HEK293T (cell line): ENCODE results near the gene CUTC.

Source experiments
- CTCF ChIA-PET: fragments of 350-600 bp; formaldehyde crosslinking; extraction: SDS; loops from one replicate; lab custom pipeline; 2021; ENCODE audit warnings: antibody characterized with exemption, inconsistent platforms; lab: Yijun Ruan, JAX
- POLR2A ChIA-PET: fragments of 350-600 bp; formaldehyde crosslinking; extraction: SDS; loops from one replicate; lab custom pipeline; 2020; ENCODE audit warnings: antibody characterized with exemption, inconsistent platforms; lab: Yijun Ruan, JAX
- DNase-seq: peaks from one replicate; pipeline ENCODE4 v3.0.0; 2012; ENCODE audit warnings: mixed read lengths; ENCODE audit errors: extremely low spot score
- ARNT ChIP-seq: fragments of 450-650 bp; IDR thresholded peaks from 2 replicates; pipeline ENCODE4 v1.6.1; 2017; ENCODE audit warnings: mild to moderate bottlenecking
- BHLHE40 ChIP-seq: fragments of 450-650 bp; IDR thresholded peaks from 2 replicates; pipeline ENCODE4 v1.6.1; 2016; ENCODE audit warnings: mild to moderate bottlenecking, moderate library complexity, borderline replicate concordance
- CTBP1 ChIP-seq: fragments of 450-650 bp; IDR thresholded peaks from 2 replicates; pipeline ENCODE4 v1.6.1; 2016; ENCODE audit warnings: borderline replicate concordance
- ELF4 ChIP-seq: fragments of 450-650 bp; IDR thresholded peaks from 2 replicates; pipeline ENCODE4 v1.6.1; 2017; ENCODE audit warnings: antibody characterized with exemption
- FOXA1 ChIP-seq: fragments of 450-650 bp; IDR thresholded peaks from 2 replicates; pipeline ENCODE4 v1.6.1; 2016; ENCODE audit warnings: mild to moderate bottlenecking
- FOXK2 ChIP-seq: fragments of 450-650 bp; IDR thresholded peaks from 2 replicates; pipeline ENCODE4 v1.6.1; 2016; ENCODE audit warnings: mild to moderate bottlenecking
- FOXM1 ChIP-seq: fragments of 450-650 bp; IDR thresholded peaks from 2 replicates; pipeline ENCODE4 v1.6.1; 2017; ENCODE audit warnings: mild to moderate bottlenecking, borderline replicate concordance
- HDGF ChIP-seq: fragments of 450-650 bp; IDR thresholded peaks from 2 replicates; pipeline ENCODE4 v1.6.1; 2017; ENCODE audit warnings: antibody characterized with exemption, borderline replicate concordance
- L3MBTL2 ChIP-seq: fragments of 450-650 bp; conservative IDR thresholded peaks from 2 replicates; pipeline ENCODE4 v1.6.1; 2016; ENCODE audit warnings: mild to moderate bottlenecking
- LEF1 ChIP-seq: fragments of 450-650 bp; IDR thresholded peaks from 2 replicates; pipeline ENCODE4 v1.6.1; 2017; ENCODE audit warnings: mild to moderate bottlenecking, borderline replicate concordance
- NFRKB ChIP-seq: fragments of 450-650 bp; IDR thresholded peaks from 2 replicates; pipeline ENCODE4 v1.6.1; 2016; ENCODE audit warnings: mild to moderate bottlenecking, moderate library complexity
- SP1 ChIP-seq: fragments of 450-650 bp; IDR thresholded peaks from 2 replicates; pipeline ENCODE4 v1.6.1; 2017
- SUZ12 ChIP-seq: fragments of 450-650 bp; IDR thresholded peaks from 2 replicates; pipeline ENCODE4 v1.6.1; 2016; ENCODE audit warnings: mild to moderate bottlenecking
- TARDBP ChIP-seq: fragments of 450-650 bp; IDR thresholded peaks from 2 replicates; pipeline ENCODE4 v1.6.1; 2016
- ZNF384 ChIP-seq: fragments of 450-650 bp; IDR thresholded peaks from 2 replicates; pipeline ENCODE4 v1.6.1; 2016
- TF ChIP-seq, protein P1 (sequence below): fragments of 450-650 bp; IDR thresholded peaks from 2 replicates; pipeline ENCODE4 v1.6.1; 2016

Gene CUTC

DNA sequence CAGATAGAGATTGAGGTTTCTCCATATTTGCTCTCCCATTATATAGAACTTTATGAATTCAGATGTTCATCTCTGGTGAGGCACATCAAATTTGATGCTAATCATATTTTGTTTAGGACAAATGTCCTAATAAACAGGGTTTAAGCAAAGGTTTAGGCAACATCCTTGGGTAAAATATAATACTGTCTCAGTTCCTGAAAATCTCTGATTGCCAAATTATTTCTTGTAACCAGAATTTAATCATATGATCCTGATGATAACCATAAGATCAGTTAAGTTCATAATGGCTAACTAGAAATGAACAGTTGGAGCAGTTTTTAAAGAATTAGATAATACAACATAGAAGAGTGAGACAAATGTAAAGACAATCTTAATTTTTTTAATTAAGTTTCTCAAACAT is 18.6 kb downstream of the CUTC start:
- DNase-seq = no peak
- ChIA-PET POLR2A (no interaction called here), CTCF (interaction anchor here (0.6 kb wide), 1 partner anchor 198 kb away, joined by 4 read pairs; no protein-coding TSS in a partner anchor)
- TF ChIP-seq SUZ12 = no peak
- no peak for TF ChIP-seq FOXA1
- no peak for TF ChIP-seq CTBP1
- TF ChIP-seq BHLHE40 = no peak

DNA sequence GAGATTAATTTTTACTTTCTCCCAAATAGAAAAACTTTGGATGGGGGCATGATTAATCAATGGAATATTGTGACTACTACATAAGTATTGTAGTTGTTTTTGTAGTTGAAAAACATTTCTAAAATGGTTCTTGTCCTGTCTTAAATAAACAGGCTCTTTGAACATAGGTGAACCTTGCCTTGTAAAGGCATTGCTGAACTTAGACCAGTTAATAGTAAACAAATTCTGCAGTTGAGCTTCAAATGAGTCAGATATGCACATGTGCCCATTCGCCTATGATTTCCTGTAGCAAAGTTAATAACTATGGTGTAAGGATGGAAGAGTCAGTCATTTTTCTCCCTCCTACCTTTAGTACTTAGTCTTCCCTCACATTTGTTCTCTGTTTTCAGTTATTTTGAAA is 22.6 kb downstream of the CUTC start:
- ChIA-PET CTCF (no interaction called here), POLR2A (no interaction called here)
- DNase-seq = no peak
- TF ChIP-seq, protein P1, sequence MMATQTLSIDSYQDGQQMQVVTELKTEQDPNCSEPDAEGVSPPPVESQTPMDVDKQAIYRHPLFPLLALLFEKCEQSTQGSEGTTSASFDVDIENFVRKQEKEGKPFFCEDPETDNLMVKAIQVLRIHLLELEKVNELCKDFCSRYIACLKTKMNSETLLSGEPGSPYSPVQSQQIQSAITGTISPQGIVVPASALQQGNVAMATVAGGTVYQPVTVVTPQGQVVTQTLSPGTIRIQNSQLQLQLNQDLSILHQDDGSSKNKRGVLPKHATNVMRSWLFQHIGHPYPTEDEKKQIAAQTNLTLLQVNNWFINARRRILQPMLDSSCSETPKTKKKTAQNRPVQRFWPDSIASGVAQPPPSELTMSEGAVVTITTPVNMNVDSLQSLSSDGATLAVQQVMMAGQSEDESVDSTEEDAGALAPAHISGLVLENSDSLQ = no peak
- no peak for TF ChIP-seq FOXA1
- no peak for TF ChIP-seq CTBP1
- no peak for TF ChIP-seq SUZ12
- TF ChIP-seq SP1 = no peak
- TF ChIP-seq LEF1 = no peak
- TF ChIP-seq BHLHE40 = no peak
- TF ChIP-seq HDGF = no peak
- no peak for TF ChIP-seq FOXK2
- TF ChIP-seq FOXM1 = no peak
- TF ChIP-seq ZNF384 = no peak
- TF ChIP-seq L3MBTL2 = no peak
- no peak for TF ChIP-seq ELF4
- no peak for TF ChIP-seq TARDBP
- TF ChIP-seq NFRKB = no peak
- no peak for TF ChIP-seq ARNT

DNA sequence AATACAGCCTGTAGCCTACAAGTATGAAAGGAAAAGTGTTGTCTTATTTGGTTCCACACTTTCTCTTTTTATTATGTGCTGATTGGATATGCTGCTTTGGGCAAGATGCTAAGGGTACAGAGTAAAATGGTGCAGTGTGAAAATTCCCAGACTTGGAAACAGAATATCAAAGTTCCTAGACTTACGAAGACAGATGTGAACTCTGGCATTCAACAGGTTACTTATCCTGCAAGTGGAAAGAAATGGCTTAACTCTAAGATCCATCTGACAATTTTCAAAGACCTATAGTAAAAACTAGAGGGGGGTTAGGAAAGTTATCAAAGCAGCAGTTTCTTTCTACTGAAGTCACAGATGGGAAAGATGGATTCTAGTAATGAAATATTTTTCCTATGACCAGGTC is 24.1 kb downstream of the CUTC start:
- POLR2A ChIA-PET = no interaction called here
- TF ChIP-seq ARNT (no peak), BHLHE40 (no peak), FOXK2 (no peak), SP1 (no peak), LEF1 (no peak), ELF4 (no peak), ZNF384 (no peak), TARDBP (no peak), SUZ12 (no peak)
- TF ChIP-seq, protein P1 = no peak
- CTCF ChIA-PET = no interaction called here
- no peak for DNase-seq

DNA sequence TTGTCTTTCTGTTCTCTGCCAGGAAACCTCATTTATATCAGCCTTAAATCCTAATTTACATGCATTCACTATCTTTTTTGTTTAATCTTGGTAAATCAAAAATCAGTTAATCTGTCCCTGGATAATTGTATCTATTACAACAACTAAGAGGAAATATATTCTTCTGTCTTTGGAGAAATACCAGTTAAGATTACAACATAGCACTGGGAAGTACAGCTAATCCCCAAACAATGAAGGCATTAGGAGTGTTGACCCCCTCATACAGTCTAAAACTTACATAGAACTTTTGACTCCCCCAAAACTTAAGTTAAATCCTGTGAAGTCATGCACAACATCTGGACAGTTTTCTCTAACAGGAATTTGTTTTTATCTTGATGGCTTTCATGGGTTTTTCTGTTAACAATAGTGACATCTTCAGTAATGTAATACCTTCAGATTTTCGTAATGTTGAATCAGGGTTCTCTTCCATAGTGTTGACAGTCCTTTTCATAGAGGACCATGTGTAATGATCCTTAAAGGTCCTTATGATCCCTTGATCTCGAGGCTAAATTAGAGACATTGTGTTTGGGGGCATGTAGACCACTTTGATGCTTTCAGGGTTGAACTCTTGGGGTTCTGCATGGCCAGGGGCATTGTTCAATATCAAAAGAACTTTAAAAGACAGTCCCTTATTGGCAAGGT is 26.3 kb downstream of the CUTC start:
- ChIA-PET CTCF (interaction anchor here (0.6 kb wide), 1 partner anchor 22 kb away, joined by 3 read pairs; no protein-coding TSS in a partner anchor), POLR2A (no interaction called here)
- no peak for DNase-seq
- TF ChIP-seq L3MBTL2 (no peak), SP1 (no peak), SUZ12 (no peak), ARNT (no peak), TARDBP (no peak), ELF4 (no peak), FOXK2 (no peak), ZNF384 (no peak)
- TF ChIP-seq, protein P1 = no peak

DNA sequence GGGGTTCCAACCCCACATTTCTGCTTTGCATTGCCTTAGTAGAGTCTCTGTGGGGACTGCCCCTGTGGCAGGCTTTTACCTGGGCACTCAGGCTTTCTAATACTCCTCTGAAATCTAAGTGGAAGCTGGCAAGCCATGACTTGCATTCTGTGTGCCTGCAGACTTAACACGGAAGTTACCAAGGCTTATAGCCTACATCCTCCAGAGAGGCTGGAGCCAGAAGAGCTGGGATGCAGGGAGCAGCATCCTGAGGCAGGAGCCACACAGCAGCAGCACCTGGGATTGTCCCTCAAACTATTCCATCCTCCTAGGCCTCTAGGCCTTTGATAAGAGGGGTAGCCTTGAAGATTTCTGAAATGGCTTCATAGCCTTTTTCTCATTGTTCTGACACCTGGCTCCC is 28.3 kb downstream of the CUTC start:
- no peak for DNase-seq
- ChIA-PET CTCF (no interaction called here), POLR2A (no interaction called here)
- TF ChIP-seq NFRKB (no peak), ARNT (no peak), FOXM1 (no peak), HDGF (no peak), CTBP1 (no peak), TARDBP (no peak), FOXA1 (no peak), SUZ12 (no peak), ZNF384 (no peak), LEF1 (no peak), SP1 (no peak), BHLHE40 (no peak), FOXK2 (no peak), L3MBTL2 (no peak), ELF4 (no peak)
- TF ChIP-seq, protein P1 = no peak

DNA sequence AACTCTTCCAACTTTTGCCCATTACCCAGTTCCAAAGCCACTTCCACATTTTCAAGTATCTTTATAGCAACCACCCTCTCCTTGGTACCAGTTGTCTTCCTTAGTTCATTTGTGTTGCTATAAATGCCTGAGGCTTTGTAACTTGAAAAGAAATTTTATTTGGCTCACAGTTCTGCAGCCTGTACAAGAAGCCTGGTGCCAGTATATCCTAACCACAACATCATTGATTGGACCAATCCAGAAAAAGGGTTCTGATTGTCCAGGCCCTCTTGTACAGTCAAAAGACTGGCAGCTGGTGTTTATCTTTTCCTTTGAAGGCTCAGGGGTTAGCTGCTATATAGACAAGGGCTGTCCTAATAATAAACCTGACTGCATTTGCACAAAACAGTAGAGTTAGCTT is 29.3 kb downstream of the CUTC start:
- TF ChIP-seq ELF4 (no peak), ZNF384 (no peak), TARDBP (no peak)
- CTCF ChIA-PET = no interaction called here
- POLR2A ChIA-PET = no interaction called here
- DNase-seq = no peak
